Activated naive CD4-positive, alpha-beta T cell treated with anti-CD3 and anti-CD28 coated beads, Interleukin-2, amount 10 ng/mL, durations not matched to agents 7 days and 5 days (primary cell): ENCODE data around the gene C10orf105.
A peak's percentile ranks its signal among the peaks of the same experiment; 100 is the strongest.

Experiments
- CTCF ChIA-PET: fragments of 350-600 bp; sonication (Branson Sonifier 250); formaldehyde crosslinking; loops from one replicate; lab custom pipeline; 2021; ENCODE audit warnings: antibody characterized with exemption; lab: Charles Lee
- DNase-seq: peaks from one replicate; pipeline ENCODE4 v3.0.0-alpha.2; 2020
- H3K27ac Mint-ChIP-seq: one replicate; pipeline ENCODE4 v1.8.0; 2021; ENCODE audit warnings: mild to moderate bottlenecking, moderate library complexity, mixed read lengths
- H3K27me3 Mint-ChIP-seq: one replicate; pipeline ENCODE4 v1.8.0; 2021; ENCODE audit warnings: mild to moderate bottlenecking, mixed read lengths
- H3K36me3 Mint-ChIP-seq: one replicate; pipeline ENCODE4 v1.8.0; 2021; ENCODE audit warnings: mixed read lengths
- H3K4me1 Mint-ChIP-seq: one replicate; pipeline ENCODE4 v1.8.0; 2021; ENCODE audit warnings: mixed read lengths
- H3K4me3 Mint-ChIP-seq: one replicate; pipeline ENCODE4 v1.8.0; 2021; ENCODE audit warnings: mild to moderate bottlenecking, moderate library complexity, mixed read lengths
- H3K9me3 Mint-ChIP-seq: one replicate; pipeline ENCODE4 v1.8.0; 2021; ENCODE audit warnings: mixed read lengths

Gene C10orf105

GRCh38 chr10:71690094-71690720 lies 29.4 kb downstream of the C10orf105 start:
- CTCF ChIA-PET = no interaction called here
- peaks cover 8% of the 10 kb centered on the region for H3K9me3 Mint-ChIP-seq

GRCh38 chr10:71688256-71688655 lies 31.3 kb downstream of the C10orf105 start:
- Mint-ChIP-seq H3K36me3 (peaks cover 4% of the 10 kb centered on the region), H3K4me1 (peaks cover 3% of the 10 kb centered on the region), H3K27me3 (peaks cover 21% of the 10 kb centered on the region), H3K4me3 (no peak overlapping the region), H3K9me3 (peaks cover 8% of the 10 kb centered on the region), H3K27ac (peak overlapping the region; percentile 69)
- no peak for DNase-seq
- CTCF ChIA-PET = interaction anchor here (1.4 kb wide), 1 partner anchor 9 kb away, joined by 7 read pairs; no protein-coding TSS in a partner anchor

More at GRCh38 chr10:71690094-71690720, 29.4 kb downstream of the C10orf105 start:
- peaks cover 4% of the 10 kb centered on the region for H3K36me3 Mint-ChIP-seq
- no peak overlapping the region for H3K27ac Mint-ChIP-seq
- no peak for DNase-seq
- H3K27me3 Mint-ChIP-seq = peaks cover 12% of the 10 kb centered on the region
- no peak overlapping the region for H3K4me3 Mint-ChIP-seq
- H3K4me1 Mint-ChIP-seq = peaks cover 18% of the 10 kb centered on the region

GRCh38 chr10:71687480-71687879 lies 32.1 kb downstream of the C10orf105 start:
- CTCF ChIA-PET = interaction anchor here (1.4 kb wide), 1 partner anchor 10 kb away, joined by 7 read pairs; no protein-coding TSS in a partner anchor
- H3K4me3 Mint-ChIP-seq = no peak overlapping the region
- H3K9me3 Mint-ChIP-seq = peaks cover 8% of the 10 kb centered on the region
- peaks cover 4% of the 10 kb centered on the region for H3K36me3 Mint-ChIP-seq
- H3K27ac Mint-ChIP-seq = no peak overlapping the region
- DNase-seq = no peak
- peaks cover 3% of the 10 kb centered on the region for H3K4me1 Mint-ChIP-seq
- peaks cover 28% of the 10 kb centered on the region for H3K27me3 Mint-ChIP-seq

- Mint-ChIP-seq H3K9me3 (peaks cover 8% of the 10 kb centered on the region), H3K4me1 (peaks cover 3% of the 10 kb centered on the region), H3K27ac (no peak overlapping the region), H3K27me3 (peaks cover 32% of the 10 kb centered on the region), H3K36me3 (peaks cover 4% of the 10 kb centered on the region), H3K4me3 (no peak overlapping the region)
- CTCF ChIA-PET = interaction anchor here (1.4 kb wide), 1 partner anchor 10 kb away, joined by 7 read pairs; no protein-coding TSS in a partner anchor
- no peak for DNase-seq
Measured at GRCh38 chr10:71687077-71687476, 32.5 kb downstream of the C10orf105 start.

GRCh38 chr10:71685554-71686232 lies 33.9 kb downstream of the C10orf105 start:
- CTCF ChIA-PET = no interaction called here
- Mint-ChIP-seq H3K27ac (no peak overlapping the region), H3K36me3 (peaks cover 4% of the 10 kb centered on the region), H3K4me1 (peaks cover 3% of the 10 kb centered on the region), H3K4me3 (no peak overlapping the region), H3K9me3 (peaks cover 6% of the 10 kb centered on the region), H3K27me3 (peaks cover 37% of the 10 kb centered on the region)
- no peak for DNase-seq

- Mint-ChIP-seq H3K4me3 (no peak overlapping the region), H3K4me1 (peaks cover 3% of the 10 kb centered on the region), H3K9me3 (peaks cover 6% of the 10 kb centered on the region), H3K27ac (no peak overlapping the region), H3K36me3 (peaks cover 4% of the 10 kb centered on the region), H3K27me3 (peaks cover 43% of the 10 kb centered on the region)
- DNase-seq = peak; percentile 43
- CTCF ChIA-PET = no interaction called here
Measured at GRCh38 chr10:71684356-71685173, 35.0 kb downstream of the C10orf105 start.

GRCh38 chr10:71683301-71683700 lies 36.3 kb downstream of the C10orf105 start:
- no peak overlapping the region for H3K27ac Mint-ChIP-seq

GRCh38 chr10:71681977-71682376 lies 37.6 kb downstream of the C10orf105 start:
- Mint-ChIP-seq H3K27me3 (peaks cover 67% of the 10 kb centered on the region), H3K4me1 (peaks cover 3% of the 10 kb centered on the region), H3K9me3 (no peaks in the 10 kb centered on the region), H3K4me3 (no peak overlapping the region), H3K36me3 (no peaks in the 10 kb centered on the region), H3K27ac (no peak overlapping the region)
- CTCF ChIA-PET = interaction anchor here (2.6 kb wide), 1 partner anchor 16 kb away, joined by 10 read pairs; no protein-coding TSS in a partner anchor
- no peak for DNase-seq

More at GRCh38 chr10:71683301-71683700, 36.3 kb downstream of the C10orf105 start:
- Mint-ChIP-seq H3K4me3 (no peak overlapping the region), H3K27me3 (peaks cover 53% of the 10 kb centered on the region), H3K9me3 (peaks cover 5% of the 10 kb centered on the region), H3K4me1 (peaks cover 3% of the 10 kb centered on the region), H3K36me3 (peaks cover 3% of the 10 kb centered on the region)
- CTCF ChIA-PET = interaction anchor here (2.6 kb wide), 1 partner anchor 14 kb away, joined by 10 read pairs; no protein-coding TSS in a partner anchor
- DNase-seq = no peak

GRCh38 chr10:71679425-71679824 lies 40.2 kb downstream of the C10orf105 start:
- H3K27me3 Mint-ChIP-seq = peaks cover 75% of the 10 kb centered on the region
- H3K4me3 Mint-ChIP-seq = no peak overlapping the region
- H3K9me3 Mint-ChIP-seq = no peaks in the 10 kb centered on the region
- no peaks in the 10 kb centered on the region for H3K36me3 Mint-ChIP-seq
- CTCF ChIA-PET = no interaction called here
- DNase-seq = no peak
- H3K4me1 Mint-ChIP-seq = peaks cover under 1% of the 10 kb centered on the region
- H3K27ac Mint-ChIP-seq = no peak overlapping the region

- CTCF ChIA-PET = interaction anchor here (1.2 to 1.3 kb wide), 2 partner anchors 20 to 107 kb away, joined by 3 read pairs; no protein-coding TSS in a partner anchor
- Mint-ChIP-seq H3K4me1 (no peaks in the 10 kb centered on the region), H3K4me3 (no peak overlapping the region), H3K9me3 (no peaks in the 10 kb centered on the region), H3K27ac (no peak overlapping the region), H3K27me3 (peaks cover 68% of the 10 kb centered on the region), H3K36me3 (no peaks in the 10 kb centered on the region)
- DNase-seq = no peak
Measured at GRCh38 chr10:71678057-71678805, 41.3 kb downstream of the C10orf105 start.

- Mint-ChIP-seq H3K4me3 (no peak overlapping the region), H3K9me3 (no peaks in the 10 kb centered on the region), H3K27me3 (peaks cover 68% of the 10 kb centered on the region), H3K36me3 (no peaks in the 10 kb centered on the region), H3K27ac (no peak overlapping the region), H3K4me1 (no peaks in the 10 kb centered on the region)
- DNase-seq = no peak
- CTCF ChIA-PET = interaction anchor here (1.2 kb wide), 1 partner anchor 106 kb away, joined by 3 read pairs; no protein-coding TSS in a partner anchor
Measured at GRCh38 chr10:71677261-71677660, 42.3 kb downstream of the C10orf105 start.

GRCh38 chr10:71675295-71675970 lies 44.1 kb downstream of the C10orf105 start:
- peaks cover 57% of the 10 kb centered on the region for H3K27me3 Mint-ChIP-seq
- no peaks in the 10 kb centered on the region for H3K36me3 Mint-ChIP-seq
- CTCF ChIA-PET = no interaction called here
- H3K4me1 Mint-ChIP-seq = no peaks in the 10 kb centered on the region
- DNase-seq = no peak
- H3K4me3 Mint-ChIP-seq = no peak overlapping the region
- no peaks in the 10 kb centered on the region for H3K9me3 Mint-ChIP-seq
- no peak overlapping the region for H3K27ac Mint-ChIP-seq
